ENCODE results near the gene COX19.

DNA sequence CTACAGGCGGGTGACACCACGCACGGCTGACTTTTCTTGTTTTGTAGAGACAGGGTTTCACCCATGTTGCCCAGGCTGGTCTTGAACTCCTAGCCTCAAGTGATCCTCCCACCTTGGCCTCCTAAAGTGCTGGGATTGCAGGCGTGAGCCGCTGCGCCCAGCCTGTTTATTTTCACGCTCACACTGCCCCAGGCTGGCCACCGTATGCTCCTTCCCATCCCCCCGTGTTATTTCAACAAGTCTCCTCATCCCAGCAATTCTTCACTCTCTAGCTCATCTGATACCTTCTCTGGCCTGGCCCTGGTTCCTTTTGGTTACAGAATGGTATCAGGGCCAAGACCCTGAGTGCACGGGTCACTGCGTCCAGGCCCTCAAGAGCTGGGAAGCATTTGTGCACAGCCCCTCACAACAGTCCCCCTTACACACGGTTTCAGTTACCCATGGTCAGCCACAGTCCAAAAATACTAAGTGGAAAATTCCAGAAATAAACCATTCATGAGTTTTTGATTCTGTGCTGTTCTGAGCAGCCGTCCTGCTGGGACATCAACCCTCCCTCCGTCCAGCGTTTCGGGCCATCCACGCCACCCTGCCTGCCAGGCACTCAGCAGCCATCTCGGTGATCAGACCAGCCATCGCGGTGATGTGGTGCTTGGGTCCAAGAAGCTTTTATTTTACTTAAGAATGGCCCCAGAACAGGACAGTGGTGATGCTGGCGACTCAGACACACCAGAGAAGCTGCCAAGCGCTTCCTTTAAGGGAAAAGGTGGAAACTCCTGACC, 8.9 kb downstream of the COX19 start:
- TF ChIP-seq, protein P1, sequence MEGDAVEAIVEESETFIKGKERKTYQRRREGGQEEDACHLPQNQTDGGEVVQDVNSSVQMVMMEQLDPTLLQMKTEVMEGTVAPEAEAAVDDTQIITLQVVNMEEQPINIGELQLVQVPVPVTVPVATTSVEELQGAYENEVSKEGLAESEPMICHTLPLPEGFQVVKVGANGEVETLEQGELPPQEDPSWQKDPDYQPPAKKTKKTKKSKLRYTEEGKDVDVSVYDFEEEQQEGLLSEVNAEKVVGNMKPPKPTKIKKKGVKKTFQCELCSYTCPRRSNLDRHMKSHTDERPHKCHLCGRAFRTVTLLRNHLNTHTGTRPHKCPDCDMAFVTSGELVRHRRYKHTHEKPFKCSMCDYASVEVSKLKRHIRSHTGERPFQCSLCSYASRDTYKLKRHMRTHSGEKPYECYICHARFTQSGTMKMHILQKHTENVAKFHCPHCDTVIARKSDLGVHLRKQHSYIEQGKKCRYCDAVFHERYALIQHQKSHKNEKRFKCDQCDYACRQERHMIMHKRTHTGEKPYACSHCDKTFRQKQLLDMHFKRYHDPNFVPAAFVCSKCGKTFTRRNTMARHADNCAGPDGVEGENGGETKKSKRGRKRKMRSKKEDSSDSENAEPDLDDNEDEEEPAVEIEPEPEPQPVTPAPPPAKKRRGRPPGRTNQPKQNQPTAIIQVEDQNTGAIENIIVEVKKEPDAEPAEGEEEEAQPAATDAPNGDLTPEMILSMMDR (IDR thresholded peaks at IDR 0.05; ENCODE audit: low read length): no peak
- TF ChIP-seq EZH2 (optimal IDR thresholded peaks at IDR 0.05; ENCODE audit: low read depth, low read length) (no peak), EZH2phosphoT487 (IDR thresholded peaks at IDR 0.05; ENCODE audit: low read length) (no peak)
